ENCODE data around the gene MACF1.
A peak's percentile ranks its signal among the peaks of the same experiment; 100 is the strongest.

MACF1 gene

DNA sequence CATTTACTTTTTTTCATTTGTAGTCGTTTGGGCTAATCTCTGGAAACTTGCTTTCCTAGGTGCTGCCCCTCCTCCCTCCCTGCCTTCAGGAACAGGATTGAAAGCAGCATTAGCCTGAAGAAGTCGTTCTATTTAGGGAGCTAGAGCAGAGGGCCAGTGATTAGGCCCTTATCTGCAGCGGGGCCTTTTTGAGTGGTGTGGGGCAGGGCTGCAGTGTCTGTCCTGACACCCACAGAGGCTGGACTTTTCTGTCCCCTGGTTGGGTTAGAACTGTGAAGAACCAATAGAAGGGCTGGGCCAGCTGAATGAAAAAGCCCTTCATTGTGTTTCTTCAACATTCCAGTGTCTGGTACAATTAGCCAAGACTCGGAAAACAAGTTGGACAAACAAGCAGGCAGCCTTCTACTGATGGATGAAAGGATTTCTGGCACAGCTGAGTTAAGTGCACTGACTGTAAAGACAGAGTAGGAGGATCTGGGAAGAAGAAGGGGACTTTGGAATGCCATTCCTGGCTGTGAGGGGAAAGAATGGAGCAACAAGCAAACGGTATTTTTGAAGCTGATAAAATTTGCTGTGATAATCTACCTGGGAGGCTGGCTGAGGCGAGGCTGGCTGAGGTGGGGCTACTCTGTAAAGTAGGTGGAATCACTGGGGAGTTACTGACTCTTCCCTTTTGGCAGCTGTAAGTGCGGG, 9.7 kb downstream of the MACF1 start:
- DNase-seq: no peak

DNA sequence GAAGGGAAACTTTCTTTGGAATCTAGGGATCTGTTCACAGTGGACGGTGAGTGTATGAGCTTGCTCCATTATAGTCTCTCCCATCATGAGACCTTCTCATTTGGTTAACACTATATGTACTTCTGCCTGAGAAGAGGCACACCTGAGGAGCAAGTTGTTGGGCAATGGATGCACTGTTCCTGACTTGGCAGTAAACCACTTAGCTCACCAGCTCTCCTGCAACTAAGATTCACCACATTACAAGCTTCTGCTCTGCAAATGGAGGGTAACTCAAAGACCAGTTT, 10.2 kb downstream of the MACF1 start:
- no peak for DNase-seq

DNA sequence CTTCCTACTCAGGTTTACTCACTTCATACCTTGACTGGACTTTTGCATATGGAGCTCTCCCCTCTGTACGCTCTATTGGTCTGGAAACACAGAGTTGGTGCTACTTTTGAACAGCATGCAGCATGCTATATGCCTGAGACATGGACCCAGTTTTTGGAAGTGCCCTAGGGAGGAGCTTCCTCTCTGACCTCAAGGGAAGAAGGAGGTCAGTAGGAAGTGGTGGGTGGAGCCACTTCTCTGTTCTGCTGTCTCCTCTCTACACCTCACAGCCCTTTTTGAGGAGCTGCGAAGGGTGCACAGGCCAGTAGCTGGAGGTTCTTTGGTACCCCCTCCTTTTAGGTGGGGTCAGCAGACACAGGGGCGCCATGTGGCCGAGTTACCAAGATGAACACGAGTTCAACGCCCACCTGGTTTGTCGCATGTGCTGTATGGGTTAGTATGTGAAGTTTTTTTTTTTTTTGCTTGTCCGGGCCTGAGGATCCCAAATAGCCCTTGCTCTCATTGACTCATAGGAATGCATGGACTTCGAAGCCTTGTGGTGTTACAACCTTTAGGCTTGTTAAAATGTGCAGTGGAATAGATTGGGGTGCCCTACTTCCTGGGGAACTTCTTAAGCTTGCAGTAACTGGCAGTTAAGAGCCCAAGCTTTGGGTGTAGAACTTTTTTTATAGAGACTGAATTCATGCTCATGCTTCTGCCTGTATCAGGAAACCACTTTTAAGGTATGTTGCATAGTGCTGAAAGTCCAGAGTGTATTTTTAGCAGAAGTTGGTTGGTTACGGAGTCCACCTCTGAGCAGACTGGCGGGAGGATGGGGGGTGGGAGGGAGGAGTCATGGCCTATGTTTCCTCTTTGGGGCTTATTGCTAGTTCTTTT, 10.7 kb downstream of the MACF1 start:
- peak; percentile 68 to 77 for DNase-seq

DNA sequence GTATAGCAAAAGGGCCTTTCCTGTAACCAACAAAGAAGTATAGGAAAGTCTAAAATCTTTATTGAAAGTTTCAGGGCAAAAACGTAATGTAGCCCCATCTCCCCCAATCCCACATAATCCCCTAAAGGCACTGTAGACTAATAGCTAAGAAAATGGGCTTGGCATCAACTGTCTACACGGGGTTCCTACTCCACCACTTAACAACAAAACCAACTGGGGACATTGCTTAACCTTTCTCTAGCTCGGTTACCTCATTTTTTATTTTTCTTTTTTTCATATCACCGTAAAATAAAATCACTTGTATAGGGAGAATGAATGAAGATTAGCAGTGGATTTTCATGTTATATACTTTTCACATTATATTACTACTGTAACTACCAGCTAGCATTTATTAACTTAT, 12.3 kb downstream of the MACF1 start:
- no peak for DNase-seq

DNA sequence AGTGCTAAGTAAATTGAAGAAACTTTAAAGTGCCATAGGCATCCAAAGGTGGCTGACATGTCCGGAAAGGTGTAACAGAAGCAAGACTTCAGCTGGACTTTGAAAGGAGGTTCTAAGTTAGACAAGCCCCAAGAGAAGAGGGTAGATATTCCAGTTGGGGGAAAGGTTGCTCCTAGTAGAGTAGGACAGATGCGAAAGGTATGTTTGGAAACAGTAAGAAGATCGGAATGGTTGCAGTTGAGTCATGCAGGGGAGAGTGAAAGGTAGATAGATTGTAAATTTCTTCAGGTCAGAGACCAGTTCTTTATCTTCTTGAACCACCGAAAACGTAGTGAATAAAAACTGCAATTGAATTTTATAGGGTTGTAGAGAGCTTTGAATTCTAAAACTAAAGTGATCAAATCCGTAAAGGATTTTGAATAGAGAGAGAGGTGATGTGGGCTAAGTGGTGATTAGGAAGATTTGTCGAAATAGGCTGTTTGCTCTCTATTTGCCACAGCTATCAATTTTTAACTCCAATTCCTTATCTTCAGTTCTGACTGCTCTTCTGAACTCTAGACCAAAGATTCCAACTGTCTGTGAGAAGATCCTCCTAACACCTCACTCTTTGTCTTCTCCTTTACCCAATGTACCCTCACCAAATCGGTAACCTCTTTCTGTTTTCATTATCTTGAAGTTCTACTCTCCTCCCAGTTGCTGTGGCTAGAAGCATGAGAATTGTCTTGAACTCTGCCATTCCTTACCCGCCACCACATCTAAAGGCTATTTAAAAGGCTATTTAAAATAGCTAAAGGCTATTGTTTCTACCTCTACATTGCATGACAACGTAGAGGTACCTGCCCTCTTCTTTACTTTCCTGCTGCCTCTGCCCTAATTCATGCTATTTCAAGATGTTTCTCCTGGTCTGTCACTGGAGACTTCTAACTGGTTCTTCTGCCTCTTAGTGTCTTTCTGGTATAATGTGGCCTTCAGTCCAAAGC, 16.7 kb downstream of the MACF1 start:
- DNase-seq: no peak

DNA sequence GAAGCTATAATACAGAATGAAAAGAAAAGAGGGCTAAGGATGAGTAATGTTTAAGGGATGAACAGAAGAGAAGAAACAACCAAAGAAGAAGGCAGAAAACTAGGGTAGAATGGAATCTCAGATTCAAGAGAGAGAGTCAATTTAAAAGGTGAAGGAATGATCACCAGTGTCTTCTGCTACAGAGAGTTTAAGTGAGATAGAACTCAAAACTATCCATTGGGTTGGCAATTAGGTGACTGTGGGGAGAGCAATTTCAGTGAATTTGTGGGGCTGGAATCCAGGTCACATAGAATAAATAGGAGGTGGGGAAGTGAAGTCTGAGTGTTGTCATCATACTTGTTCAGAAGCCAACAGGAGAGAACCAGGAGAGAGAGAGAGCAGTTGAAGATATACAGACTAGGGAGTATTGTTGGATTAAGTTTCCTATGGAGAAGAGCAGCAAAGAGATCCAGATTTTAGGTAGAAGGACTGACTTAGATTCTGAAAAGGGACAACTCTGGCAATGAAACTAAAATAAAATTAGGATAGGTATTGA, 19.9 kb downstream of the MACF1 start:
- DNase-seq: no peak

DNA sequence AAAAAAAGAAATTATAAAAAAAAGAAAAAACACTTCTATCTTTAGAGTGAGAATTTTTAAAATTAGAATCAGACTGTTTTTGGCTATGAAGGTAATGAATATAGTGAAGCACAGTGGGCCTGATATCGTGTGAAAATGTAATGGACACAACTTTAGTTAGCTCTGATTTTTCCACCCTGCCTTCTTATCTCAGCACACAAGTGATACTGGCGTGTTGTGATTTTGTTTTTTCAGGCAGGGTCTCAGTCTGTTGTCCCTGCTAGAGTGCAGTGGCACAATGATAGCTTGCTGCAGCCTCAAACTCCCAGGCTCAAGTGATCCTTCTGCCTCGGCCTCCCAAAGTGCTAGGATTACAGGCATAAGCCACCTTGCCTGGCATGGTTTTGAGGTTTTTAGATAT, 22.3 kb downstream of the MACF1 start:
- DNase-seq: no peak

DNA sequence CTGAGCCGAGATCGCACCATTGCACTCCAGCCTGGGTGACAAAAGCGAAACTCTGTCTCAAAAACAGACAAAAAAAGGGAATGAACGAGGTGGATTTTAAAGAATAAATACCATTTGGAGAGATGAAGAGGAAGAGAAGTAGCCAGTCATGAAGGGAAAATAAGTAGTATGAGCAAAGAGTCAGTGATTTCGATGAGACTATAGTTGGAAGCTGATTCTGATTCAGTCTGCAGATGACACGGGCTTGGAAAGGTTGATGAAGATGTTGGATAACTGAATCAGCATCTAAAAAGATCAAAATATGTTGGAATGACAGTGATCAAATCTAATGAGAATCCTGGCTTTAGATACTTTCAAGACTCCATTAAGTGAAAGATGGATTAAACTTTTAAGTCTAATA, 23.8 kb downstream of the MACF1 start:
- DNase-seq: no peak

DNA sequence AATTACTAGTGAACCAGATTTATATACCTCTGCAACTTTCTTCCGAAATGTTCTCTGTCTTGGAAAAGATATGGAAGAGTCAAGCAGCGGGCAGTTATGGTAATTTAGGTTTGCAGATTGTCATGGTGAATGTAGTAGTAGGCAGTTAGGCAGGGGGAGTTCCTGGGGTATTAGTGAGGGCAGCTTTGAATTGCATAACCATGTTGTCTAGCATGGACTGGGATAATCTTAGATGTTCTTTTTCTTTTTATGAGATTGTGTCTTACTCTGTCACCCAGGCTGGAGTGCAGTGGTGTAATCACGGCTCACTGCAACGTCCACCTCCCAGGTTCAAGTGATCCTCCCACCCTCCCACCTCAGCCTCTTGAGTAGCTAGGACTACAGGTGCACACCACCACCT, 25.0 kb downstream of the MACF1 start:
- DNase-seq: no peak

DNA sequence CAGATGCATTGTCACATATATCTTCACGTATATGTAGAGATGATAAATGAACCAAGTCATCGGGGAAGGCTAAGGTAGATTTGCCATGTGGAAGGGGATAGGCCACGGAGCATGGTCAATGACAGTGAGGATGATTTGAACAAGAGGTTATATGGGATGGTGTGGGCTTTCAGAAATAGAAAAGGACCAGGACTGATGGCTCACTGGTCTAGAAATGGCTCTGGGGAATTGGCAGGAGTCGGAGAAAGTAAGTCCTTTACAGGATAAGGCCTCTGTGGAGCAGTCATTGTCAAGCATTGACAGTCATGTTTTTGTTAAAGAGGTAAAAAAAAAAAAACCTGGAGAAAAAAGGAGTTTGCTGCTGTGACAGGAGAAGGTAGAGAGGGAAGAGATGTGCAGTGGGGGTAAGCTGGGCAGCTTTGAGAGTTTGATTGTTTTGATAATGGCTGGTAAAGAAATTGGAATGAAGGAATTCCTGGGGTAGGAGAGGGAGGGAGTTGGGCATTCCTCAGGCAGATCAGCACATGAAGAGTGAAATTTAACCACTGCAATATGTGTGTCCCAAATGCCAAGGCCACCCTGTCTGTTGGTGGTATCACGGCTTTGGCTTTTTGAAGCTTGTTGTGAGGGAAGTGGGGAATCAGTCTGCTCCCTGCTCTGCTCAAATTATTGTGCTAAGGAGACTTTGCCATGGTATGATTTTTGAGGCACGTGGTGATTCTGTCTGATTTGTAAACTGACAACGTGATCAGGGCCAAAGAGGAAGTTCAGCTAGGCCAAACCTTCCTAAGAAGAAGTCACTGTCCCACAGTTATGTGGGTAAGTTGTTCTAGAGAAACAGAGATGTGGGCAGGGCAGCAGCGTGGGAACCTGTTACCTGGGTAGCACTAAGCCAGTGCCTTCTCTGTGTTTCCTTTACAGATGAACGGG, 26.0 kb downstream of the MACF1 start:
- peak; percentile 44 for DNase-seq

DNA sequence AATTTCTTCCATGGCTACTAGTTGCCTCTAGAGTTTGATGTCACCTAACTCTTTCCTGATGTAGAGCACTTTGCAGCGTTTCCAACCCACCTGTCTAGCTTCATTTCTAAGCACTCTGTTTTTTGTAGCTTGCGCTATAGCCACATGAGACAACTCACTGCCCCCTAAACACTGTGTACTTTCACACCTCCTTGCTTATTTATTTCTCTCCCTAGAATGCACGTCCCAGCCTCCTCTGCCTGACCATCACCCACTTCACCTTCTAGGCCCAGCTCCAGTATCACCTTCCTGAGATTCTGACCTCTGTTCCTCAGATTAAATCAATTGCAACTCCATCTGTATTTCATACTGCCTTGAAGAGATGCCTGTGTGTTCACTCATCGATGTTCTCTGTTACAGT, 32.5 kb downstream of the MACF1 start:
- no peak for DNase-seq

DNA sequence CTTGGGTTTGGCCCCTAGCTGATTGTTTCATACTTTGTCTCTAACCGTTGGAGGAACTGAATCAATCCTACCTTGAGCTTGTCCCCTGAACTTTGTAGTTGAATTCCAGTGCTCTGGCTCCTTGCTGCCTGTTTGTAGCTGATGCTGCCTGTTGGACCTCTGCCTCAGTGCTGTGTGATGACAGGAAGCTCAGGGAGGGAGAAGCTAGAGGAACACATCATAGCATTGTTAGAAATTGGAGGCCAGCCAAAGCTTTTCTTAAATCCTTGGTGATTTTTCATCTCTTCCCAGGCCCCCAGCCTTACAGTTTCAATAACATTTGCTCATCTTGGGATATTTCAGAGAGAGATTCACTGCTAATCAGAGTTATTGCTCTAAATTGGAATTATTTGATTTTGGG, 34.0 kb downstream of the MACF1 start:
- DNase-seq: no peak

DNA sequence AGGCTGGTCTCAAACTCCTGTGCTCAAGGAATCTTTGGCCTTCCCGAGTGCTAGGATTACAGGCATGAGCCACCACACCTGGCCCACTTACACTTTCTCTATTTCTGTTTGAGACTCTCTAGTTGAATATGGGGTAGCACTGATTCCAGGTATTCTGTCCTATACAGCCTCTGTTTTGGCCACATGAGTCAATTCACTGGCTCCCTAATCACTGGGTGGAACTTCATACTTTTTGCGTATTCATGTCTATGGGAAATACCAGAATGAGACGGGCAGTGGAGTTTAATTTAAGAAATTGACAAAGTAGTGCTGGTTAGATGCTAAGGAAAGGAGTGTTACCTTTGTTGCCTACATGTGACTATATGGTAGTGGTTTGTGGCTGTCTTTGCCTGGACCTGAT, 35.5 kb downstream of the MACF1 start:
- no peak for DNase-seq

DNA sequence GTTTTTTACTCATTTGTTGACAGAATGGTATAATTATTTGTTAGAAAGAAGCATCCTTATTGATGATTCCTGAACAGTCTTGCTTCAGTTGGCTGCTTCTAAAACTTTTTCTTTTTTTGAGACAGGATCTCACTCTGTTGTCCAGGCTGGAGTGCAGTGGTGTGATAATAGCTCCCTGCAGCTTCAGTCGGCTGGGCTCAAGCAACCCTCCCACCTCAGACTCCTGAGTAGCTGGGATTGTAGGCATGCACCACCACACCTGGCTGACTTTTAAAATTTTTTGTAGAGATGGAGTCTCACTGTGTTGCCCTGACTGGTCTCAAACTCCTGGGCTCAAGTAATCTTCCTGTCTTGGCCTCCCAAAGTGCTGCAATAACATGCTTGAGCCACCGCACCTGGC, 38.8 kb downstream of the MACF1 start:
- no peak for DNase-seq

DNA sequence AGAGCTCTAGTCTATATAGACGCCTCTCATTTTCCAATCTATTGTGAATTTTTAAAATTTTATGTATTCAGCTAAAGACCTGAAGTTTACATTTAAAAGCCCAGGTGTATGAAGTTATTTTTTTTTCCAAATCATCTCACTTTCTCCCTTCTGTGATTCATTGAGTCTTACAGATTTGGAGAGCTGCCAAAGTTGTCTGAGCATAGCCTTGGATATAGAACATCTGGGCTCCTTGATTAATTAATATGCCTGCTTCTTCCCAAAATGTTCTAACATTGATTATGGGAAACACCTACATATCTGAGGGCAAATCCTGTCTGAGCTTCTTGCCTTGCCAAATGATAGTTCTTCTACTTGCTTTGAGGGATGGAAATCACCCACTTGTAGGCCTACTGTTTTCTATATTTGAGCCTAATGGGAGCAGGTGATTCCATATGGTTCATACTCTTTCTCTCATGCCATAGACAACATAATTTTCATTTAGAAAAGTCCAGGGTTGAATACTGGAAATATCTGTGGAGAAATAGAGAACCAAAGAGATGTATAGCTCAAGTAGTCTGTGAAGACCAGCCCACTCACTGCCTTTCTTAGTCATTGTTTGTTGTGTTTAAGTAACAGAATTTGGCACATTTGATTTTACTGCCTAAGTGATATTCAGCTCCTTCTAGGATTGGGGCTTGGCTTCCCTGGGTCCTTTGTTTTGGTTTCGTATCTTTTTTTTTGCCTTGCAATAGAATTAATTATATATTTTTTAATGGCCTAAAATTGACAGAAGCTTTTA, 46.2 kb downstream of the MACF1 start:
- no peak for DNase-seq

DNA sequence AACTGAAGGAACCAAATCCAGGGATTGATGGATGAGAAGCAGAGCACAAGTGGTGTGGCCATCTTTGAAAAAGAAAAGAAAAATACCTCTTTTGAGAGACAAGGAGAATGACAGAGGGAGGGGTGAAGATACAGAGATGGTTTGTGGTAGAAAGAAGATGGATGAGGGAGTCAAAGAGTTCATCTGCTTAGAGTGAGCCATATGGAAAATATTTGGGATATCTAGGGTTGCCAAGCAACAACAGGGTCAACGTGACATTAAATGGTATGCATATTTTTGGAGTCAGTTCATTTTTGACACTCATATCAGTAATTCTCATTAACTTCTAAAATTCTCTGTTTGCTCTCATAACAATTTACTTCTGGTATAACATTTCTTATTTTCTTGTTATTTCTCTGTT, 50.7 kb downstream of the MACF1 start:
- DNase-seq: no peak

DNA sequence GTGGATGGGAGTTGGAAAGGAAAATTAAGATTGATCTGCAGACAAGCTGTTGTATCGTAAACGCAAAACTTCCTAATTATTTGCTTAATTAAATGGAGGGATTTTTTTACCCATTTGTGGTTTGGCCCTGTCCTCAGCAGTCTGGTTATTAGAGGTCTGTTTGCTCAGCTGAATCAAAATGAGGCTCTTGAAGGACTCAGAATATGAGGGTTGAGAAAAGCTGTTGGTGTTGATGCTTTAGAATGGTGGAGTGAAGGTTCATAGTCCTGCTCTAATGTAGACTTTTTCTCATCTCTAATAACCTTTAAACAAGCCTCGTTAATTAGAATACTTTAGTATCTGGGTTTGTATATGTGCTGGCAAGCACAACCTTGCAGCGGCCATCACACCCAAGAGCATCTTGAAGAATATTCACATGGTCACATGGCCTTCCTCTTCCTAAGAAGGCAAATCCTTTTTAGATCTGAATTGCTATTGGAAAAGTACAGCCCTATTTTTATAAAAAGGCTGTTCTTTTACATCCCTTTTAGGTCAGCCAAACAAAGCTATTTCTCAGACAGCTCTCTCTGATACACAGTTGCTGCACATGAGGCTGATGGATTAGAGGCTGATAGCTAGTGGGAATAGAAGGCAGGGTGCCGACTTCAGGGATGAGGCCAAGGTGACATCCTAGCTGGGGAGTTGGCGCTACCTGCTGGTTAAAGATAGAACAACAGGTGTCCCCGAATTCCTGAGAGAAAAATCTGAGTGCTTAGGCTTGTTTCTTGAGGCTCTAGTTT, 53.8 kb downstream of the MACF1 start:
- peak; percentile 60 to 77 for DNase-seq

DNA sequence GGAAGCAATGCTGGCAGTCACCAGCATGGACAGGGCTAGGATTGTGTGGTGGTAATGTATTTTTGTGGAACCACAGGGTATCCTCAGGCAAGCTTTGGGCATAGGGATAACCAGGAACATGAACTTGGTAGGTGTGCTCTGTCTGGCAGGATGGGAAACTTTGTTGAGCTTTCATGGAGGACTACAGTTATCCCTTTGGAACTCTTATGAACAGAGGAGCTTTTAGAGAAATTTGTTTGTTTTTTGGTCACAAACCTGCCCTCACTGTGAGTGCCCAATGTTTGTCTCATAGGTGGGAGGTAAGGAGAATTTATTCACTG, 54.4 kb downstream of the MACF1 start:
- no peak for DNase-seq

DNA sequence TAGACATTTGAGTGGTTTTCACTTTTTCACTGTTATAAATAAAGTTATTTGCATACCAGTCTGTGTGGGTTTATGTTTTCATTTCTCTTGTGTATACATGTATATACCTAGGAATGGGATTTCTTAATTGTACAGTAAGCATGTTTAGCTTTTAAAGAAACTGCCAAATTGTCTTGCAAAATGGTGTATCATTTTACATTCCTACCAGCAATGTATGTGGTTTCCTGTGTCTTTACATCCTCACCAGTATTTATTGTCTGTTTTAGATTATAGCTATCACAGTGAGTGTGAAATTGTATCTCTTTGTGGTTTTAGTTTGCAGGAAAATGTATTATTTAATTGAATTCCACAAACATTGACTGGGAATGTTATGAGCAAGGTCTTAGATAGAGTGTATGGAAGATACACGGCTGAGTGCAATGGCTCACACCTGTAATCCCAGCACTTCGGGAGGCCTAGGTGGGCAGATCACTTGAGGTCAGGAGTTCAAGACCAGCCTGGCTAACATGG, 57.3 kb downstream of the MACF1 start:
- DNase-seq: no peak

DNA sequence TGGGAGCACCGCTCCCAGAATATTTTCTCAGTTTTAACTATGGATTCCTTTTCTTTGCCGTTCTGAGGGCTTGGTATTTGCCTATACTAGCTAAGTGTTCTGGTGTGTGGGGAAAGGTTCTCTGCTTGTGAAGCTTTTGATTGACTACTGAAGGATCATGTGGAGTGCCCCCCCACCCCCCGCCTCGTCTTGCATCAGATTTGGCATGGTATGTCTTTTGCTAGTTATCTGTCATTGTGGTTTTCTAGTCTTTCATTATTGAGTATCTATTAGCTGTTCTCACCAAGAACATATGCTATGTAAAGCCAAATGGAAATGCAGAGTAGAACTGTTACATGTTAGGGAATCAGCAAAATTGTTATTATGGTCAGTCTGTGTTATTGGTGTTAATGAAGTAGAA, 58.3 kb downstream of the MACF1 start:
- DNase-seq: no peak
